K562 (cell line): ENCODE measurements around the gene SIRT7. TPM values are rescaled to one million over a fixed set of nuclear protein-coding genes. Genes with fewer than 3 reads are reported as not detected.

ENCODE experiments used
- CXXC5 ChIP-seq: fragments of 250-450 bp; sonication (Bioruptor Pico); IDR thresholded peaks from 2 replicates; pipeline ENCODE4 v1.8.0; 2022; ENCODE audit warnings: inconsistent platforms, mild to moderate bottlenecking, moderate library complexity
- FIP1L1 ChIP-seq: fragments of 200-400 bp; formaldehyde crosslinking; IDR thresholded peaks from 2 replicates; pipeline ENCODE4 v1.6.1; 2018; ENCODE audit warnings: mild to moderate bottlenecking, low read depth, low read length; ENCODE audit not compliant: poor library complexity, severe bottlenecking
- GABPB1 ChIP-seq: sonication (generic); formaldehyde crosslinking; IDR thresholded peaks from 2 replicates; pipeline ENCODE4 v1.8.0; 2022; ENCODE audit warnings: mild to moderate bottlenecking, missing genetic modification reagents
- HNRNPL ChIP-seq: fragments of 200-400 bp; formaldehyde crosslinking; IDR thresholded peaks from 2 replicates; pipeline ENCODE4 v1.6.1; 2017; ENCODE audit warnings: low read depth, mild to moderate bottlenecking, low read length
- KDM4B ChIP-seq, 2 experiments: fragments of 450-650 bp in 1 of 2; sonication (generic) in 1 of 2; IDR thresholded peaks; 2 replicates each; pipeline ENCODE4 v1.6.1; 2016 to 2017; ENCODE audit warnings: borderline replicate concordance in 2 of 2, antibody characterized with exemption in 1 of 2, low read depth in 1 of 2, mild to moderate bottlenecking in 1 of 2
- MAZ ChIP-seq, 2 experiments: fragments of 450-650 bp in 1 of 2; sonication (generic) in 1 of 2; formaldehyde crosslinking; IDR thresholded peaks in 1 of 2; conservative IDR thresholded peaks in 1 of 2; 2 replicates each; pipeline versions ENCODE4 v1.4.0 to v1.5.0; 2020; ENCODE audit warnings: mild to moderate bottlenecking in 1 of 2, missing genetic modification reagents in 1 of 2
- MYNN ChIP-seq, 2 experiments: sonication (generic); formaldehyde crosslinking in 1 of 2; IDR thresholded peaks; 2 replicates each; pipeline versions ENCODE4 v1.5.0 to v1.6.1; 2016 to 2020; ENCODE audit warnings: antibody characterized with exemption in 1 of 2, missing genetic modification reagents in 1 of 2
- NFIC ChIP-seq: fragments of 450-650 bp; IDR thresholded peaks from 2 replicates; pipeline ENCODE4 v1.6.1; 2017; ENCODE audit warnings: mild to moderate bottlenecking, inconsistent platforms
- NRF1 ChIP-seq, 2 experiments: fragments of 450-650 bp; IDR thresholded peaks in 1 of 2; conservative IDR thresholded peaks in 1 of 2; 2 replicates each; pipeline ENCODE4 v1.6.1; 2014; ENCODE audit warnings: mild to moderate bottlenecking in 2 of 2
- POLR2AphosphoS2 ChIP-seq: IDR thresholded peaks from 2 replicates; pipeline ENCODE4 v1.6.1; 2012; ENCODE audit warnings: low read length, improper control_type of control experiment
- POLR2B ChIP-seq: fragments of 450-650 bp; IDR thresholded peaks from 2 replicates; pipeline ENCODE4 v1.6.1; 2018; ENCODE audit warnings: low read depth; ENCODE audit not compliant: partially characterized antibody
- POLR3G ChIP-seq: IDR thresholded peaks from 2 replicates; pipeline ENCODE4 v1.6.1; 2011; ENCODE audit not compliant: insufficient read length, insufficient replicate concordance; ENCODE audit errors: extremely low read depth
- RBFOX2 ChIP-seq: fragments of 200-400 bp; formaldehyde crosslinking; IDR thresholded peaks from 2 replicates; pipeline ENCODE4 v1.6.1; 2017; ENCODE audit warnings: low read depth, mild to moderate bottlenecking, low read length, moderate library complexity
- SIN3B ChIP-seq: fragments of 450-650 bp; IDR thresholded peaks from 2 replicates; pipeline ENCODE4 v1.6.1; 2017; ENCODE audit warnings: low read depth, mild to moderate bottlenecking, moderate library complexity
- SRF ChIP-seq, 2 experiments: fragments of 250-450, 450-650 bp in 1 of 2; sonication (Bioruptor Pico) in 1 of 2; sonication (generic) in 1 of 2; formaldehyde crosslinking; IDR thresholded peaks; 2 replicates each; pipeline versions ENCODE4 v1.5.0 to v1.5.1; 2020 to 2022; ENCODE audit warnings: mild to moderate bottlenecking in 1 of 2, missing genetic modification reagents in 1 of 2
- SUPT5H ChIP-seq: fragments of 450-650 bp; IDR thresholded peaks from 2 replicates; pipeline ENCODE4 v1.6.1; 2016
- TAF15 ChIP-seq: fragments of 200-400 bp; formaldehyde crosslinking; IDR thresholded peaks from 2 replicates; pipeline ENCODE4 v1.6.1; 2017; ENCODE audit warnings: mild to moderate bottlenecking, low read depth, low read length, moderate library complexity
- ZFX ChIP-seq: sonication (generic); formaldehyde crosslinking; IDR thresholded peaks from 2 replicates; pipeline ENCODE4 v1.8.0; 2022; ENCODE audit warnings: mild to moderate bottlenecking, missing genetic modification reagents, moderate library complexity
- ZNF780A ChIP-seq: fragments of 250-450 bp; sonication (Bioruptor Pico); IDR thresholded peaks from 2 replicates; pipeline ENCODE4 v1.5.0; 2021; ENCODE audit warnings: mild to moderate bottlenecking
- polyA plus RNA-seq, 8 experiments: library from polyadenylated mRNA; depleted of rRNA in 4 of 8; stranded (reverse) in 5 of 8; unstranded in 3 of 8; fragments of >200 nt; fragmentation: Nextera tagmentation in 2 of 8; fragmentation: Illumina TruSeq in 1 of 8; extraction: Ambion mirVana in 2 of 8; extraction: Trizol in 1 of 8; gene quantifications; 2 replicates each; pipeline versions ENCODE4 v1.2.1 to v1.2.3, GENCODE V29; 2011 to 2014; ENCODE audit warnings: inconsistent platforms in 1 of 8, missing spikeins in 1 of 8
- total RNA-seq, 7 experiments: library from RNA; depleted of rRNA in 6 of 7; stranded (reverse); fragments of >200 nt in 6 of 7; fragmentation: Illumina TruSeq in 2 of 7; extraction: Trizol in 2 of 7; gene quantifications; 2 replicates each; pipeline versions ENCODE4 v1.2.1 to v1.2.3, GENCODE V29; 2011 to 2021; ENCODE audit warnings: low replicate concordance in 1 of 7
- TF ChIP-seq, protein P1 (sequence below), 2 experiments: IDR thresholded peaks; 2 replicates each; pipeline ENCODE4 v1.6.1; 2012; ENCODE audit warnings: improper control_type of control experiment in 2 of 2, low read depth in 2 of 2, low read length in 2 of 2, borderline replicate concordance in 1 of 2
- TF ChIP-seq, protein P2 (sequence below): fragments of 250-450 bp; sonication (Bioruptor Pico); IDR thresholded peaks from 2 replicates; pipeline ENCODE4 v1.8.0; 2022; ENCODE audit warnings: inconsistent platforms, mild to moderate bottlenecking, moderate library complexity, borderline replicate concordance
- TF ChIP-seq, protein P3 (sequence below): sonication (generic); formaldehyde crosslinking; IDR thresholded peaks from 2 replicates; pipeline ENCODE4 v1.9.0; 2022; ENCODE audit warnings: mild to moderate bottlenecking, missing genetic modification reagents

The SIRT7 gene
- total and polyA plus RNA-seq, 9 of the 15 experiments (the other 6 are each of a cell fraction or from before 2014, with no cell fraction given): 1.6 to 54.8 (median 20.3) TPM

DNA sequence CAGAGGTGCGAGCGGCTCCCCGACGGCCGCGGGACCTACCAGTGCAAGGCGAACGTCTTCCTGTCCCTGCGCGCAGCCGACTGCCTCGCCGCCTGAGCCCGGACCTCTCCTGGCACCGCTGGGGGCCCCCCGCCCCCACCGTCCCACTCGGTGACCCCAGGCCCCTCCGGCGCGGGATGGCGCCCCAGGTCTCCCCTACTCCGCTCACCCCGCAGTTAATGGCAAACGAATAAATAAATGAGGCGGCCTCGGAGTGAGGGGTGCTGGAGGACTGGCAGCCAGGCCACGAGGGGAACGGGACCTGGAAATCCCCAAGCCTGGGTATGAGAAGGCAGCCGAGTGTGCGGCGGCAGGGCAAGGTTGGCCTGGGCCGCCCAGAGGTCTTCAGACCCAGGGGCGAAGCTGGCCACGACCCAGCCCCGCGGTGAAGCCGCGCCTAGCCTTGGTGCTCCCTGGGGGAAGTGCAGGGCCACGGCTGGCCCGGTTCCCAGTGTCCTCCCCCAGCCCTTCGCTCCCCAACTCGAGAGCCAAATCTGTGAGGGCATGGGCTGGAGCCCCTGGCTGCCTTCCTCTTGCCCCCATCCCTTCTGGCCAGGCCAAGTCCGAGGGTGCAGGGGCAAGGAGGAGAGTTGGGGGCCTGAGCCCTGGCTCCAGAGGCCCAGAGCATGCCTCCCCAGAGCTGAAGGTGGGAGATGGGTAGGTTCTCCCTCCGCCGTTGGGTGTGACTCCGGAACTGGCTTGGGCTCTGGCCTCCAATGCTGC is 15.1 kb downstream of the SIRT7 start (continued):
- TF ChIP-seq, protein P1, sequence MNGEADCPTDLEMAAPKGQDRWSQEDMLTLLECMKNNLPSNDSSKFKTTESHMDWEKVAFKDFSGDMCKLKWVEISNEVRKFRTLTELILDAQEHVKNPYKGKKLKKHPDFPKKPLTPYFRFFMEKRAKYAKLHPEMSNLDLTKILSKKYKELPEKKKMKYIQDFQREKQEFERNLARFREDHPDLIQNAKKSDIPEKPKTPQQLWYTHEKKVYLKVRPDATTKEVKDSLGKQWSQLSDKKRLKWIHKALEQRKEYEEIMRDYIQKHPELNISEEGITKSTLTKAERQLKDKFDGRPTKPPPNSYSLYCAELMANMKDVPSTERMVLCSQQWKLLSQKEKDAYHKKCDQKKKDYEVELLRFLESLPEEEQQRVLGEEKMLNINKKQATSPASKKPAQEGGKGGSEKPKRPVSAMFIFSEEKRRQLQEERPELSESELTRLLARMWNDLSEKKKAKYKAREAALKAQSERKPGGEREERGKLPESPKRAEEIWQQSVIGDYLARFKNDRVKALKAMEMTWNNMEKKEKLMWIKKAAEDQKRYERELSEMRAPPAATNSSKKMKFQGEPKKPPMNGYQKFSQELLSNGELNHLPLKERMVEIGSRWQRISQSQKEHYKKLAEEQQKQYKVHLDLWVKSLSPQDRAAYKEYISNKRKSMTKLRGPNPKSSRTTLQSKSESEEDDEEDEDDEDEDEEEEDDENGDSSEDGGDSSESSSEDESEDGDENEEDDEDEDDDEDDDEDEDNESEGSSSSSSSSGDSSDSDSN (IDR thresholded peaks at IDR 0.05; ENCODE audit: borderline replicate concordance in 1 of 2, low read depth in 2 of 2, low read length in 2 of 2): 0 out of 4 replicates have a peak, but pooled peaks of 1 of the 2 experiments have one; percentile 39
- TF ChIP-seq FIP1L1 (peak; percentile 47), POLR2B (peak; percentile 40), ZFX (no peak), MYNN (IDR thresholded peaks at IDR 0.05) (peak; percentile 47), MYNN (CRISPR knock-in tag; IDR thresholded peaks at IDR 0.05) (no peak), ZNF780A (0 out of 2 replicates have a peak, but pooled peaks have one; percentile 5), CXXC5 (CRISPR knock-in tag) (peak; percentile 14; the same call in 1 of the 2 replicates), RBFOX2 (peak; percentile 65), KDM4B (IDR thresholded peaks at IDR 0.05; ENCODE audit: borderline replicate concordance in 2 of 2, low read depth in 1 of 2) (no peak), SUPT5H (peak; percentile 36; the same call in 1 of the 2 replicates), NRF1 (conservative IDR thresholded peaks at IDR 0.05 in 1 of 2, IDR thresholded peaks at IDR 0.05 in 1 of 2) (0 out of 4 replicates have a peak, but pooled peaks of 1 of the 2 experiments have one; percentile 19), NFIC (peak; percentile 61), SRF (CRISPR knock-in tag; IDR thresholded peaks at IDR 0.05) (no peak), POLR3G (no peak), HNRNPL (0 out of 2 replicates have a peak, but pooled peaks have one; percentile 6), POLR2AphosphoS2 (peak; percentile 29; the same call in 1 of the 2 replicates), TAF15 (no peak), SIN3B (no peak), GABPB1 (CRISPR knock-in tag) (peak; percentile 43; the same call in 1 of the 2 replicates), MAZ (CRISPR knock-in tag; conservative IDR thresholded peaks at IDR 0.05 in 1 of 2, IDR thresholded peaks at IDR 0.05 in 1 of 2) (peak; percentile 0 to 6; a peak in 1 of 4 replicates)
- TF ChIP-seq, protein P2, sequence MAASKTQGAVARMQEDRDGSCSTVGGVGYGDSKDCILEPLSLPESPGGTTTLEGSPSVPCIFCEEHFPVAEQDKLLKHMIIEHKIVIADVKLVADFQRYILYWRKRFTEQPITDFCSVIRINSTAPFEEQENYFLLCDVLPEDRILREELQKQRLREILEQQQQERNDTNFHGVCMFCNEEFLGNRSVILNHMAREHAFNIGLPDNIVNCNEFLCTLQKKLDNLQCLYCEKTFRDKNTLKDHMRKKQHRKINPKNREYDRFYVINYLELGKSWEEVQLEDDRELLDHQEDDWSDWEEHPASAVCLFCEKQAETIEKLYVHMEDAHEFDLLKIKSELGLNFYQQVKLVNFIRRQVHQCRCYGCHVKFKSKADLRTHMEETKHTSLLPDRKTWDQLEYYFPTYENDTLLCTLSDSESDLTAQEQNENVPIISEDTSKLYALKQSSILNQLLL (CRISPR knock-in tag): no peak
- TF ChIP-seq, protein P3, sequence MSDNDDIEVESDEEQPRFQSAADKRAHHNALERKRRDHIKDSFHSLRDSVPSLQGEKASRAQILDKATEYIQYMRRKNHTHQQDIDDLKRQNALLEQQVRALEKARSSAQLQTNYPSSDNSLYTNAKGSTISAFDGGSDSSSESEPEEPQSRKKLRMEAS (CRISPR knock-in tag): no peak
